Upper lobe of left lung (tissue), 6 donors: ENCODE results near the gene ZNF215. TPM values are rescaled to one million over a fixed set of nuclear protein-coding genes. Genes with fewer than 3 reads are reported as not detected.

Experiments used
- ATAC-seq, 2 donors: fragments of 200-7000 bp; cut with Tn5 transposase; one replicate each; pipeline ENCODE4 v1.9.1; 2022; ENCODE audit warnings: mild to moderate bottlenecking in 2 of 2, moderate library complexity in 2 of 2; ENCODE audit not compliant: low FRiP score in 2 of 2
- DNase-seq, 2 donors: peaks; one replicate each; pipeline ENCODE4 v3.0.0-alpha.2; 2019 to 2020
- H3K27ac ChIP-seq, 4 donors: fragments of 200-600 bp; sonication (generic); one replicate each; pipeline ENCODE4 v1.5.1; 2016 to 2019
- H3K27me3 ChIP-seq, 4 donors: fragments of 200-600 bp; sonication (generic); one replicate each; pipeline ENCODE4 v1.5.1; 2017 to 2019
- H3K36me3 ChIP-seq, 4 donors: fragments of 200-600 bp; sonication (generic); one replicate each; pipeline ENCODE4 v1.5.1; 2016 to 2019
- H3K4me1 ChIP-seq, 4 donors: fragments of 200-600 bp; sonication (generic); one replicate each; pipeline ENCODE4 v1.5.1; 2018 to 2019
- H3K4me3 ChIP-seq, 4 donors: fragments of 200-600 bp; sonication (generic); one replicate each; pipeline ENCODE4 v1.5.1; 2017 to 2019; ENCODE audit warnings: mild to moderate bottlenecking in 2 of 4, moderate library complexity in 1 of 4
- H3K9me3 ChIP-seq, 4 donors: fragments of 200-600 bp; sonication (generic); one replicate each; pipeline ENCODE4 v1.5.1; 2018 to 2019
- EP300 ChIP-seq, 4 donors: sonication (generic); formaldehyde crosslinking; IDR thresholded peaks; one replicate each; pipeline ENCODE4 v1.5.1; 2017; ENCODE audit warnings: antibody characterized with exemption in 4 of 4, control low read depth in 2 of 4
- POLR2A ChIP-seq, 4 donors: fragments of 450-650 bp; IDR thresholded peaks; one replicate each; pipeline ENCODE4 v1.5.1; 2016 to 2017; ENCODE audit warnings: antibody characterized with exemption in 4 of 4, mild to moderate bottlenecking in 2 of 4
- POLR2AphosphoS5 ChIP-seq, 2 donors: sonication (generic); formaldehyde crosslinking; IDR thresholded peaks; one replicate each; pipeline ENCODE4 v1.5.1; 2017; ENCODE audit warnings: antibody characterized with exemption in 2 of 2
- WGBS, 2 donors: methylation state at CpG; one replicate each; pipeline ENCODE4 v1.1.5; 2017 to 2018; 5-methylcytosine and 5-hydroxymethylcytosine counted together
- total RNA-seq, 6 donors: library from RNA; depleted of rRNA in 4 of 6; stranded (reverse); fragments of >200 nt in 4 of 6; gene quantifications; one replicate each; pipeline versions ENCODE4 v1.1.0 to v1.2.1, GENCODE V29; 2016 to 2021
- TF ChIP-seq, protein P1 (sequence below), 6 experiments: fragments of 450-650 bp in 4 of 6; fragments of 200-600 bp in 2 of 6; sonication (generic) in 2 of 6; IDR thresholded peaks; one replicate each; pipeline ENCODE4 v1.5.1; 2016 to 2019; ENCODE audit warnings: antibody characterized with exemption in 6 of 6
- donor health status: DM: no; HTN: no; CAD: no; lungs with moderate emphysema.
- donor health status: DM: no; HTN: yes; CAD: no; lungs with severe emphysema.

ZNF215 gene
- total RNA-seq, 6 donors from 2014 or later, result 0.55 to 4.0 (median 2.2) TPM

DNA sequence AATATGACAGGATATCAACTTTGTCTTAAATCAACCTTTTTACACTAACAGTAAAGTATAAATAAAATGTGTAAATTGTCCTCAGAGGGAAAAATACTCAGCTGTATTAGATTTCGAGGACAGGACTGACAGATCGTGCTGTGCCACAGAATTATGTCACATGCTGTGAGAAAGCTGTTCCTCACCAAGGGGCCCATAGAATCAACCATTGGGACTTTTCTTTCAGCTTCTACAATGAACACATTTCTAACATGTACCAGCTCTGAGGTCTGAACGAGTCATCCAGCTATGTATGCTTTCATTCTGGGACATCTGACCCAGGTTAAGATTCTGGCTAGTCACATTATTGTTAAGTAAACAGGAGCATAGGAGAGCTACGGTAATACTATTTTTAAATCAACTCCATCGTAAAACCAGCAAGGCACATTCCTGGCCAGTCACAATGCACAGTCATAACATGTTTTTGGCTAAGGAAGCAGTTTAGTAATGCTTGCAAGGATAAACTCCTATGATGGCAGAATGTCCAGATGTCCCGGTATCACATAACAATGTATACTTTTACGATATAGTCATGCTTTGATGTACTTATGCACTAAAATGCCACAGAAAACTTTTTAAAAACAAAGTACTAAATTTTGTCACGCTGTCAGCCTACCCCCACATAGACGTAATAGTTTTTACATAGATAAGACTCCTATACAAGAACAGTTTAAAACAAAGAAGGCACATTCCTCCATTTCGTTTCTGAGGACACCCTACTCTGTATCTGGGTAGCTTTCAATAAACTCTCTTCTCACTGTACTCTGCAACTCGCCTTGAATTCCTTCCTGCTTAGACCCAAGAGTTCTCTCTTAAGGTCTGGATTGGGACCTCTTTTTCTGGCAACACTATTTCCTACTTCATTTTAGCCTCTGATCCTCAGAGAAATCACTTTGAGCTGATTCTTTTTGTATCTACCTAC lies 66.5 kb downstream of the ZNF215 start:
- Histone ChIP-seq H3K27me3 (no peaks in the 10 kb centered on the region), H3K4me3 (no peak overlapping the region), H3K36me3 (no peaks in the 10 kb centered on the region), H3K4me1 (no peaks in the 10 kb centered on the region), H3K27ac (no peak overlapping the region), H3K9me3 (no peaks in the 10 kb centered on the region)
- 53 to 60% methylated on average over 11 of the region's 11 CpGs for WGBS, 2 donors
- ATAC-seq (no peak), DNase-seq (no peak)
- TF ChIP-seq, protein P1, sequence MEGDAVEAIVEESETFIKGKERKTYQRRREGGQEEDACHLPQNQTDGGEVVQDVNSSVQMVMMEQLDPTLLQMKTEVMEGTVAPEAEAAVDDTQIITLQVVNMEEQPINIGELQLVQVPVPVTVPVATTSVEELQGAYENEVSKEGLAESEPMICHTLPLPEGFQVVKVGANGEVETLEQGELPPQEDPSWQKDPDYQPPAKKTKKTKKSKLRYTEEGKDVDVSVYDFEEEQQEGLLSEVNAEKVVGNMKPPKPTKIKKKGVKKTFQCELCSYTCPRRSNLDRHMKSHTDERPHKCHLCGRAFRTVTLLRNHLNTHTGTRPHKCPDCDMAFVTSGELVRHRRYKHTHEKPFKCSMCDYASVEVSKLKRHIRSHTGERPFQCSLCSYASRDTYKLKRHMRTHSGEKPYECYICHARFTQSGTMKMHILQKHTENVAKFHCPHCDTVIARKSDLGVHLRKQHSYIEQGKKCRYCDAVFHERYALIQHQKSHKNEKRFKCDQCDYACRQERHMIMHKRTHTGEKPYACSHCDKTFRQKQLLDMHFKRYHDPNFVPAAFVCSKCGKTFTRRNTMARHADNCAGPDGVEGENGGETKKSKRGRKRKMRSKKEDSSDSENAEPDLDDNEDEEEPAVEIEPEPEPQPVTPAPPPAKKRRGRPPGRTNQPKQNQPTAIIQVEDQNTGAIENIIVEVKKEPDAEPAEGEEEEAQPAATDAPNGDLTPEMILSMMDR (IDR thresholded peaks at IDR 0.05), result no peak

DNA sequence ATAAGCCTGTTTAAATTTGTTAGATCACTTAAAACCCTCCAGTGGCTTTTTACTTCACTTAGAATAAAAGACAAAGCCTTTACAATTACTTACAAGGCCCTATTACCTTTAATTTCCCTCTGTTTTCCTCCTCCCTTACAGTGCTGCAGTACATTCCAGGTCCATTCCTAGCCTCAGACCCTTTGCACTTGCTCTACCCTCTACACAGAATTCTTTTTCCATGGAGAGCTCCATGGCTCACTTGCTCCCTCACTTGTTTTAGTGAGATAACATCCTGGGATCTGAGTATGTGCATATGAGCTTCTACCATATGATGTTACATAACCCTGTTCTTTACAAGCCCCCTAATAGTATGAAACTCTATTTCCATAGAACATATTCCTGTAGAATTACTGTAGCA lies 69.5 kb downstream of the ZNF215 start:
- H3K36me3 ChIP-seq, result peaks cover 0 to 9% (median 0%) of the 10 kb centered on the region in 4 donors
- DNase-seq (no peak), ATAC-seq (no peak)
- H3K4me1 ChIP-seq, result no peaks in the 10 kb centered on the region
- H3K4me3 ChIP-seq, result no peak overlapping the region
- TF ChIP-seq, protein P1 (IDR thresholded peaks at IDR 0.05), result no peak
- TF ChIP-seq EP300 (IDR thresholded peaks at IDR 0.05) (no peak), POLR2AphosphoS5 (IDR thresholded peaks at IDR 0.05) (no peak), POLR2A (IDR thresholded peaks at IDR 0.05) (no peak)
- no peak overlapping the region for H3K27ac ChIP-seq
- H3K9me3 ChIP-seq, result no peaks in the 10 kb centered on the region
- no peaks in the 10 kb centered on the region for H3K27me3 ChIP-seq

DNA sequence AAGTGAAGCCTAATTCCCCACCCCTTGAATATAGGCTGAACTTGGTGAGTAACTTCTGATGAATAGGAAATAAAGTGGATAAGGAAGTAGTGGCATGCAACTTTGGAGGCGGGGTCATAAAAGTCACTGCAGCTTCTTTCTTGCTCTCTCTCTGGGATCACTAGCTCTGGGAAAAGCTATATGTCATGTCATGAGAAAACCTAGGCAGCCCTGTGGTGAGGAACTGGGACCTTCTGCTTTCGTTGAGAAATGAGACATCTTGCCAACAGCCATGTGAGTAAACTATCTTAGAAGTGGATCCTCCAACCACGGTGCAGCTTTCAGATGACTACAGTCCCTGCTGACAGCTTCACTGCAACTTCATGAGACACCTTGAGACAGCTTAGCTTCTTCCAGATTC lies 78.3 kb downstream of the ZNF215 start:
- no peaks in the 10 kb centered on the region for H3K9me3 ChIP-seq
- peaks cover 0 to 14% (median 0%) of the 10 kb centered on the region in 4 donors for H3K36me3 ChIP-seq
- no peak for DNase-seq
- TF ChIP-seq POLR2A (IDR thresholded peaks at IDR 0.05) (no peak), EP300 (IDR thresholded peaks at IDR 0.05) (no peak)
- H3K27ac ChIP-seq, result no peak overlapping the region
- ATAC-seq, result peak in 1 of 2 donors; percentile 59
- H3K4me3 ChIP-seq, result no peak overlapping the region
- no peaks in the 10 kb centered on the region for H3K4me1 ChIP-seq
- no peaks in the 10 kb centered on the region for H3K27me3 ChIP-seq
- 37 to 42% methylated on average over 3 of the region's 3 CpGs for WGBS, 2 donors

Other genes with a start within 250 kb of the ZNF215 start
- 10 to 100 TPM; 12.6 to 49.2 (median 22.8) TPM for gene MRPL17, start 243.1 kb upstream of the ZNF215 start, total RNA-seq
- gene OR2AG2, start 154.4 kb upstream of the ZNF215 start, total RNA-seq, result under 1 TPM in 3 of 6 donors, not detected in 3; 0.13 to 0.59 (median 0.15) TPM
- gene OR2AG1, start 143.4 kb upstream of the ZNF215 start, total RNA-seq, result not detected
- 1 to 10 TPM in 1 of 6 donors, under 1 TPM in 4, not detected in 1; 0.06 to 1.0 (median 0.15) TPM for gene OR6A2, start 126.7 kb upstream of the ZNF215 start, total RNA-seq
- not detected for gene OR10A5, start 80.7 kb upstream of the ZNF215 start, total RNA-seq
- not detected for gene OR10A2, start 63.4 kb upstream of the ZNF215 start, total RNA-seq
- not detected for gene OR10A4, start 49.8 kb upstream of the ZNF215 start, total RNA-seq
- gene OR2D2, start 33.9 kb upstream of the ZNF215 start, total RNA-seq, result 1 to 10 TPM in 2 of 6 donors, under 1 TPM in 1, not detected in 3; 0.46 to 4.2 (median 1.5) TPM
- not detected for gene OR2D3, start 5.4 kb upstream of the ZNF215 start, total RNA-seq
- 1 to 10 TPM in 5 of 6 donors, under 1 TPM in 1; 0.33 to 9.0 (median 2.5) TPM for gene ZNF214, start 93.9 kb downstream of the ZNF215 start, total RNA-seq
- 1 to 10 TPM in 1 of 6 donors, under 1 TPM in 3, not detected in 2; 0.11 to 1.0 (median 0.22) TPM for gene NLRP14, start 94.1 kb downstream of the ZNF215 start, total RNA-seq
- under 1 TPM in 1 of 6 donors, not detected in 5; 0.33 TPM for gene RBMXL2, start 162.6 kb downstream of the ZNF215 start, total RNA-seq